Measurements from ENCODE around the gene GSTP1.
"Not testable (repeated sequence)": the region's sequence is repeated elsewhere in the genome, so short reads cannot be mapped to it uniquely, and the experiment has no call there.

The GSTP1 gene

DNA sequence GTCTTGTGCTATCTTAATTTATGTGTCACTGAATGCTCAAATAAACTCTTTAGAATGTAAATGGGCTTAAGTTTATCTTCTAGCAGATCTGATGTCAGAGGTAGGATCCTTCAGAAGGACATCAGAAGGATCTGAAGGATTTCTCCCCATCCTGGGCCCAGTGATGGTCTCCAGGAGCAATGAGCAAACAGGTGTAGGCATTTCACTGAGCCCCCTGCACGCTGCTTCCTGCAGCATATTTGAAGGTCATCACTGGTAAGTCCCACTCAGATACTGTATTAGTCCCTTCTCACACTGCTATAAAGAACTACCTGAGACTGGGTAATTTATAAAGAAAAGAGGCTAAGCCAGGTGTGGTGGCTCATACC, 4.5 kb downstream of the GSTP1 start:
- no peak overlapping the region for H3K4me3 ChIP-seq (ENCODE audit: low read depth, low read length)
- TF ChIP-seq, protein P1, sequence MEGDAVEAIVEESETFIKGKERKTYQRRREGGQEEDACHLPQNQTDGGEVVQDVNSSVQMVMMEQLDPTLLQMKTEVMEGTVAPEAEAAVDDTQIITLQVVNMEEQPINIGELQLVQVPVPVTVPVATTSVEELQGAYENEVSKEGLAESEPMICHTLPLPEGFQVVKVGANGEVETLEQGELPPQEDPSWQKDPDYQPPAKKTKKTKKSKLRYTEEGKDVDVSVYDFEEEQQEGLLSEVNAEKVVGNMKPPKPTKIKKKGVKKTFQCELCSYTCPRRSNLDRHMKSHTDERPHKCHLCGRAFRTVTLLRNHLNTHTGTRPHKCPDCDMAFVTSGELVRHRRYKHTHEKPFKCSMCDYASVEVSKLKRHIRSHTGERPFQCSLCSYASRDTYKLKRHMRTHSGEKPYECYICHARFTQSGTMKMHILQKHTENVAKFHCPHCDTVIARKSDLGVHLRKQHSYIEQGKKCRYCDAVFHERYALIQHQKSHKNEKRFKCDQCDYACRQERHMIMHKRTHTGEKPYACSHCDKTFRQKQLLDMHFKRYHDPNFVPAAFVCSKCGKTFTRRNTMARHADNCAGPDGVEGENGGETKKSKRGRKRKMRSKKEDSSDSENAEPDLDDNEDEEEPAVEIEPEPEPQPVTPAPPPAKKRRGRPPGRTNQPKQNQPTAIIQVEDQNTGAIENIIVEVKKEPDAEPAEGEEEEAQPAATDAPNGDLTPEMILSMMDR (IDR thresholded peaks at IDR 0.05; ENCODE audit: low read depth, low read length, missing control alignments) = no peak
- in situ Hi-C loops (cut with HindIII; ENCODE audit: low pct_ligation_motif_present, low sequenced_read_pairs) = no loop called here
- H3K27ac ChIP-seq = no peak overlapping the region
- H3K27me3 ChIP-seq (replicated peaks) = no peaks in the 10 kb centered on the region
- DNase-seq = no peak
- H3K36me3 ChIP-seq (replicated peaks) = peaks cover 33% of the 10 kb centered on the region

DNA sequence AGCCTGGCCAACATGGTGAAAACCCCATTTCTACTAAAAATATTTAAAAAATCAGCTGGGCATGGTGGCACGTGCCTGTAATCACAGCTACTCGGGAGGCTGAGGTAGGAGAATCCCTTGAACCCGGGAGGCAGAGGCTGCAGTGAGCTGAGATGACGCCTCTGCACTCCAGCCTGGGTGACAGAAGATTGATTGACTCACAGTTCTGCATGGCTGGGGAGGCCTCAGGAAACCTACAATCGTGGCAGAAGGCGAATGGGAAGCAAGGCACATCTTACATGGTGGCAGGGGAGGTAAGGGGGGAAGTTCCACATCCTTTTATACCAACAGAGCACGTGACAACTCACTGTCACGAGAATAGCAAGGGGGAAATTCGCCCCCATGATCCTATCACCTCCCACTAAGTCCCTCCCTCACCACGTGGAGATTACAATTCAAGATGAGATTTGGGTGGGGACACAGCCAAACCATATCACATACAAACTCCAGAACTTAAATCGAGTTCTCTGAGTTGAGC, 5.3 kb downstream of the GSTP1 start:
- DNase-seq; H3K4me3 ChIP-seq (ENCODE audit: low read depth, low read length); in situ Hi-C loops (cut with HindIII; ENCODE audit: low pct_ligation_motif_present, low sequenced_read_pairs): not testable (repeated sequence)

DNA sequence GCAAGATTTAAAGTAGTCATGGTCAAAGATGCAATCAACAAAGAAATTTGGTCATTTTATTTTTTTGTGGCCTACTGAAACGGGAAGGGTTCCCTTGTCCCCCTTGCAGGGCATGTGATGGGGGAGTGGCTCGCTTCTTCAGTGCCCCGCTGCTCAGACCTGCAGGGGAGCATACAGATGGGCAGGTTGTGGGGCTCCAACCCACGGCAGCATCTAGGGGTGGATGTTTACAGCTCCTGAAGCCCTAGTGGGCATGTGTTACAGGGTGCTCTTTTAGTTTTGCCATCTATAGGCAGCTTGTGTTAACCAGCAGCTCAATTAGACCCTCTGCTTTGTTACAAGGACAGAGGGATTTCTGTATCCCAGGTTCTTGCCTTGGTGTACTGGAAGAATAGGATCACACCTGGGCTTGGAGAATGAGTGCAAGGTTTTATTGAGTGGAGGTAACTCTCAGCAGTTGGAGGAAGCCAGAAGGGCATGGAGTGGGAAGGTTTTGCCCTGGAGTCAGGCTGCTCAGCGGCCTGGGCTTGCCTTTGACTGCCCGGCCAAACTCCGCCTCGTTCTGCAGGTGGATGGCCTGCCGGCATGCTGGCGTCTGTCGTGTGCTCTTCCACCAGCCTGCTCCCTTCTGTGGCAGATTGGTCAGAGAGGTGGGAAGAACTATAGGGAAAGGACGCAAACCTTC, 9.4 kb downstream of the GSTP1 start:
- Histone ChIP-seq H3K4me3 (ENCODE audit: low read depth, low read length) (no peak overlapping the region), H3K27me3 (replicated peaks) (no peaks in the 10 kb centered on the region), H3K27ac (no peak overlapping the region), H3K36me3 (replicated peaks) (peaks cover 6% of the 10 kb centered on the region)
- TF ChIP-seq, protein P1 (IDR thresholded peaks at IDR 0.05; ENCODE audit: low read depth, low read length, missing control alignments) = no peak
- in situ Hi-C loops (cut with HindIII; ENCODE audit: low pct_ligation_motif_present, low sequenced_read_pairs) = no loop called here
- DNase-seq = no peak

More for the DNA sequence above, 5.3 kb downstream of the GSTP1 start:
- not testable (repeated sequence) for H3K27me3 ChIP-seq (replicated peaks); H3K27ac ChIP-seq
- peaks cover 33% of the 10 kb centered on the region for H3K36me3 ChIP-seq (replicated peaks)

DNA sequence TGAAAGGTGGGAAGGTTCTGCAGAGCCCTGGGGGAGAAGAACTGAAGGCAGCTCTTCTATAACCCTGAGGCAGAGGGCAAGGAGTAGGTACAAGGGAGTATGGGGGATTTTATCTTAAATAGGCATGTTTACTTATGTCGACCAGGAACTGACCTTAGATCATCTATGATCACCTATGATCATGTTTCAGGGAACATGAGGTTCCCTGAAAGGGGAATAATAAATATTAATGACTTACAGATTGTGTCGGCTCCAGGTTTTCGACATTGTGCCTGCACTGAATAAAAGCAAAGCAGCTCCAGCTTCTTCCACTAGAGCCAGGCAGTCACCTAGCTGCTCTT, 9.9 kb downstream of the GSTP1 start:
- TF ChIP-seq, protein P1 (IDR thresholded peaks at IDR 0.05; ENCODE audit: low read depth, low read length, missing control alignments) = no peak
- Histone ChIP-seq H3K36me3 (replicated peaks) (peaks cover under 1% of the 10 kb centered on the region), H3K27me3 (replicated peaks) (no peaks in the 10 kb centered on the region), H3K4me3 (ENCODE audit: low read depth, low read length) (no peak overlapping the region), H3K27ac (no peak overlapping the region)
- DNase-seq = no peak
- in situ Hi-C loops (cut with HindIII; ENCODE audit: low pct_ligation_motif_present, low sequenced_read_pairs) = no loop called here

DNA sequence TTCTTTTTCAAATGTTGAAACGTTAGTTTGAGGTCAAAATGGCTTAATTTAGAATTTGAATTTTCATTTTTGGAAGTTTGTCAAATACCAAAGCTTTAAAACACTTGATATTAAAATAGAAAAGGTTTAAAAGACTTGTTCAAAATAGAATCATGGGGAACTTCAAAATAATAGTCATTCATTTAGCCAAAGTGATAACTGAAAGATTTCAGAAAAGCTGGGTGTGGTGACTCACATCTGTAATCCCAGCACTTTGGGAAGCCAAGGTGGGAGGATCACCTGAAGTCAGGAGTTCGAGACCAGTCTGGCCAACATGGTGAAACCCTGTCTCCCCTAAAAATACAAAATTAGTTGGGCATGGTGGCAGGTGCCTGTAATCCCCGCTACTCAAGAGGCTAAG, 10.9 kb downstream of the GSTP1 start:
- no peak for DNase-seq
- H3K36me3 ChIP-seq (replicated peaks) = no peaks in the 10 kb centered on the region
- H3K27me3 ChIP-seq (replicated peaks) = no peaks in the 10 kb centered on the region
- H3K4me3 ChIP-seq (ENCODE audit: low read depth, low read length) = no peak overlapping the region
- in situ Hi-C loops (cut with HindIII; ENCODE audit: low pct_ligation_motif_present, low sequenced_read_pairs) = no loop called here
- TF ChIP-seq, protein P1 (IDR thresholded peaks at IDR 0.05; ENCODE audit: low read depth, low read length, missing control alignments) = no peak
- H3K27ac ChIP-seq = no peak overlapping the region

DNA sequence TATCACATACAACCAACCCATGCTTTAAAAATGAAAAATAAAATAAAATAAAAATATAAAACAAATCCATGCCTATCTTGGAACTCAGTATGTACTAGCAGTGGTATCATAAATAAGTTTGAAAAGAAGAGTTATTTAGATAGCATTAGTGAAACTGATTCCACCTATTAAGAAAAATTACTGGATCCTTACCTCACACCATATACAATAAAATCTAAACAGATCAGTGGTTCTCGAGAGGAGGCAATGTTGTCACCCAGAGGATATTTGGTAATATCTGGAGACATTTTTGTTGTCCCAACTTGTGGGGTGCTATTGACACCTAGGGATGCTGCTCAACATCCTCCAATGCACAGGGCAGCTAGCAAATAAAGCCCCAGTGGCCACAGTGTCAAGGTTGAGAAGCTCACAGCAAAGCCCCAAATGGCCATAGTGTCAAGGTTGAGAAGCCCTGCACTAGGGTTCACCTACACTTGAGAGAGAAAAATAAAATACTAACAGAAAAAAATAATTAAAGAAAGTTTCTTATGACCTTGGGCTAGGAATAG, 13.2 kb downstream of the GSTP1 start:
- in situ Hi-C loops (cut with HindIII; ENCODE audit: low pct_ligation_motif_present, low sequenced_read_pairs) = no loop called here
- Histone ChIP-seq H3K36me3 (replicated peaks) (no peaks in the 10 kb centered on the region), H3K4me3 (ENCODE audit: low read depth, low read length) (no peak overlapping the region), H3K27ac (no peak overlapping the region), H3K27me3 (replicated peaks) (peaks cover 2% of the 10 kb centered on the region)
- TF ChIP-seq, protein P1 (IDR thresholded peaks at IDR 0.05; ENCODE audit: low read depth, low read length, missing control alignments) = no peak
- no peak for DNase-seq

DNA sequence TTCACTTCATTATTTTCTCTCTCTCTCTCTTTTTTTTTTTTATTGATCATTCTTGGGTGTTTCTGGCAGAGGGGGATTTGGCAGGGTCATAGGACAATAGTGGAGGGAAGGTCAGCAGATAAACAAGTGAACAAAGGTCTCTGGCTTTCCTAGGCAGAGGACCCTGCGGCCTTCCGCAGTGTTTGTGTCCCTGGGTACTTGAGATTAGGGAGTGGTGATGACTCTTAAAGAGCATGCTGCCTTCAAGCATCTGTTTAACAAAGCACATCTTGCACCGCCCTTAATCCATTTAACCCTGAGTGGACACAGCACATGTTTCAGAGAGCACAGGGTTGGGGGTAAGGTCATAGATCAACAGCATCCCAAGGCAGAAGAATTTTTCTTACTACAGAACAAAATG, 13.8 kb downstream of the GSTP1 start:
- H3K27ac ChIP-seq; H3K36me3 ChIP-seq (replicated peaks); DNase-seq; H3K4me3 ChIP-seq (ENCODE audit: low read depth, low read length); H3K27me3 ChIP-seq (replicated peaks); in situ Hi-C loops (cut with HindIII; ENCODE audit: low pct_ligation_motif_present, low sequenced_read_pairs): not testable (repeated sequence)

DNA sequence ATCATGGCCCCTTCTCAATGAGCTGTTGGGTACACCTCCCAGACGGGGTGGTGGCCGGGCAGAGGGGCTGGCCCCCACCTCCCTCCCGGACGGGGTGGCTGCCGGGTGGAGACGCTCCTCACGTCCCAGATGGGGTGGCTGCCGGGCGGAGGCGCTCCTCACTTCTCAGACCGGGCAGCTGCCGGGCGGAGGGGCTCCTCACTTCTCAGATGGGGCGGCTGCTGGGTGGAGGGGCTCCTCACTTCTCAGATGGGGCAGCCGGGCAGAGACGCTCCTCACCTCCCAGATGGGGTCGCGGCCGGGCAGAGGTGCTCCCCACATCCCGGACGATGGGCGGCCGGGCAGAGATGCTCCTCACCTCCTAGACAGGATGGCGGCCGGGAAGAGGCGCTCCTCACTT, 14.4 kb downstream of the GSTP1 start:
- H3K27me3 ChIP-seq (replicated peaks); H3K27ac ChIP-seq; DNase-seq; H3K4me3 ChIP-seq (ENCODE audit: low read depth, low read length); H3K36me3 ChIP-seq (replicated peaks); in situ Hi-C loops (cut with HindIII; ENCODE audit: low pct_ligation_motif_present, low sequenced_read_pairs): not testable (repeated sequence)

Measured in brain microvascular endothelial cell (primary cell).